SK-N-DZ (cell line): Measurements from ENCODE around the gene FXYD1.
"Not testable (repeated sequence)": the region's sequence is repeated elsewhere in the genome, so short reads cannot be mapped to it uniquely, and the experiment has no call there.

Experiments
- DNase-seq: peaks from one replicate; pipeline ENCODE4 v3.0.0-alpha.2; 2015; ENCODE audit warnings: low spot score

Gene FXYD1

GRCh38 chr19:35124098-35125060 is 14.2 kb upstream of the FXYD1 start:
- peak; percentile 50 for DNase-seq

- DNase-seq = no peak
Measured at GRCh38 chr19:35125270-35125717, 13.3 kb upstream of the FXYD1 start.

GRCh38 chr19:35125749-35126623 is 12.6 kb upstream of the FXYD1 start:
- no peak for DNase-seq

GRCh38 chr19:35126624-35126959 is 12.0 kb upstream of the FXYD1 start:
- no peak for DNase-seq

GRCh38 chr19:35127871-35128270 is 10.8 kb upstream of the FXYD1 start:
- no peak for DNase-seq

- no peak for DNase-seq
Measured at GRCh38 chr19:35128398-35129057, 10.1 kb upstream of the FXYD1 start.

- not testable (repeated sequence) for DNase-seq
Measured at GRCh38 chr19:35129724-35130274, 8.8 kb upstream of the FXYD1 start.

GRCh38 chr19:35130761-35131720 is 7.6 kb upstream of the FXYD1 start:
- DNase-seq = no peak

GRCh38 chr19:35132254-35132653 is 6.4 kb upstream of the FXYD1 start:
- DNase-seq = no peak

GRCh38 chr19:35133826-35134225 is 4.8 kb upstream of the FXYD1 start:
- no peak for DNase-seq

GRCh38 chr19:35134601-35135242 is 3.9 kb upstream of the FXYD1 start, which contains the start of gene LGI4:
TSS of gene LGI4 (minus strand) at chr19:35135059. CDS start at chr19:35134680, 379 bp downstream.
- no peak for DNase-seq

- DNase-seq = peak; percentile 56
Measured at GRCh38 chr19:35135389-35135909, 3.2 kb upstream of the FXYD1 start.

- no peak for DNase-seq
Measured at GRCh38 chr19:35136231-35136630, 2.4 kb upstream of the FXYD1 start.

- no peak for DNase-seq
Measured at GRCh38 chr19:35136977-35137702, 1.5 kb upstream of the FXYD1 start.

GRCh38 chr19:35140207-35140961 is 1.8 kb downstream of the FXYD1 start:
- DNase-seq = no peak

GRCh38 chr19:35140962-35141836 is 2.6 kb downstream of the FXYD1 start:
- peak; percentile 40 for DNase-seq
